ENCODE results near the gene PPP1R12B. TPM values are rescaled to one million over a fixed set of nuclear protein-coding genes. Genes with fewer than 3 reads are reported as not detected.
"Not testable (repeated sequence)": the region's sequence is repeated elsewhere in the genome, so short reads cannot be mapped to it uniquely, and the experiment has no call there.

Gene PPP1R12B
- total RNA-seq, 1 experiment from 2014 or later, result 33.3 TPM

DNA sequence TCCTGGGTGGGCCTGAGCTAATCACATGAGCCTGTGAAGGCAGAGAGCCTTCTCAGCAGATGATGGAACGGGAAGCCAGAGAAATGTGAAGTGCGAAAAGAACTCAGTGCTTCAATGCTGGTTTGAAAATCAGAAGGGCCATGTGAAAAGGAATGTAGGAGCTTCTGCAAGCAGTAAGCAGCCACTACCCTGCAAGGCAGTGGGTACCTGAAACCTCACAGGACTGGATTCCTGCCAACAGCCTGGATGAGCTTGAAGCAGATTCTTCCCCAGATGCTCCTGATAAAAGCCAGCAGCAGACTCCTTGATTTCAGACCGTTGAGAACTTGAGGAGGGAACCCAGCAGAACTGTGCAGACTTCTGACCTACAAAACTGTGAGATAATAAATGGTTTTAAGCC lies 203.2 kb downstream of the PPP1R12B start:
- Histone ChIP-seq H3K9me3 (ENCODE audit: insufficient read depth, low read depth) (no peaks in the 10 kb centered on the region), H3K36me3 (ENCODE audit: low read depth) (no peaks in the 10 kb centered on the region), H2AFZ (no peak overlapping the region), H3K4me2 (no peak overlapping the region), H3K27me3 (ENCODE audit: insufficient read depth, low read depth) (no peaks in the 10 kb centered on the region), H3F3A (ENCODE audit: insufficient read depth, low read depth) (no peaks in the 10 kb centered on the region), H4K20me1 (ENCODE audit: insufficient read depth) (no peaks in the 10 kb centered on the region), H3K4me3 (no peak overlapping the region), H3K4me1 (replicated peaks; ENCODE audit: insufficient read depth) (0 out of 2 replicates have a peak, but pooled peaks cover 6% of the 10 kb centered on the region), H3K9me2 (ENCODE audit: insufficient read depth) (no peaks in the 10 kb centered on the region), H3K79me2 (ENCODE audit: low read depth) (no peaks in the 10 kb centered on the region), H3K27ac (no peak overlapping the region)
- DNase-seq, result peak in 1 of 2 experiments; percentile 25
- TF ChIP-seq CTCF (conservative IDR thresholded peaks at IDR 0.05), result no peak
- TF ChIP-seq EZH2 (IDR thresholded peaks at IDR 0.05; ENCODE audit: low read depth), result no peak
- POLR2A ChIA-PET (ENCODE audit: unreplicated experiment), result no interaction called here
- intact Hi-C loops (cut with micrococcal nuclease; ENCODE audit: unreplicated experiment), result no loop called here
- CTCF ChIA-PET, result no interaction called here
- BruUV-seq (replicated peaks), result no TSS peak

DNA sequence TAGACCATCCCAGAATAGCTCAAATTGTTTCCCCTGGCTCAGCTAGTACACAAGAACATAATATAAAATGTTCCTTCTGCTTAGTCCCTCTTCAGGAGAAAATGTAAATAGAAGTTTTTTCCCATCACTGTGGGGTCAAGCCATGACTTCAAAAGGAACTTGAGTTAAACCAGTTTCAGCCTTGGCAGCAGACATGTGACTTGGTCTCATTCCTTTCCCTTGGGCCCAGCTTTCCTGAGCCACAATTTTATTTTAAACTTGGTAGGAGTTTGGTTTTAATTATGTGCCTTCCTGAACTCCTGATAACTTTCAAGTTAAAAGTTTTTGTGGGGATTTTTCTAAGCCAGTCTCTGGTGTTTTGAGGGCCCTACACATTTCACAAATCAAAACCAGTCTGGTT lies 204.1 kb downstream of the PPP1R12B start:
- CTCF ChIA-PET; BruUV-seq (replicated peaks); H3K9me3 ChIP-seq (ENCODE audit: insufficient read depth, low read depth); H3K79me2 ChIP-seq (ENCODE audit: low read depth); DNase-seq; H2AFZ ChIP-seq; H4K20me1 ChIP-seq (ENCODE audit: insufficient read depth); POLR2A ChIA-PET (ENCODE audit: unreplicated experiment); H3K27me3 ChIP-seq (ENCODE audit: insufficient read depth, low read depth); H3K27ac ChIP-seq; H3K4me3 ChIP-seq; intact Hi-C loops (cut with micrococcal nuclease; ENCODE audit: unreplicated experiment); H3K9me2 ChIP-seq (ENCODE audit: insufficient read depth); H3K4me1 ChIP-seq (replicated peaks; ENCODE audit: insufficient read depth); H3F3A ChIP-seq (ENCODE audit: insufficient read depth, low read depth); H3K4me2 ChIP-seq; H3K36me3 ChIP-seq (ENCODE audit: low read depth): not testable (repeated sequence)

GRCh38 chr1:202553078-202553477 lies 204.6 kb downstream of the PPP1R12B start:
- H3K9me2 ChIP-seq (ENCODE audit: insufficient read depth); H3K79me2 ChIP-seq (ENCODE audit: low read depth); H3K4me1 ChIP-seq (replicated peaks; ENCODE audit: insufficient read depth); H3F3A ChIP-seq (ENCODE audit: insufficient read depth, low read depth); H4K20me1 ChIP-seq (ENCODE audit: insufficient read depth); H3K9me3 ChIP-seq (ENCODE audit: insufficient read depth, low read depth); H3K4me2 ChIP-seq; H3K4me3 ChIP-seq; H3K27ac ChIP-seq; DNase-seq; BruUV-seq (replicated peaks); H2AFZ ChIP-seq; intact Hi-C loops (cut with micrococcal nuclease; ENCODE audit: unreplicated experiment); H3K27me3 ChIP-seq (ENCODE audit: insufficient read depth, low read depth); H3K36me3 ChIP-seq (ENCODE audit: low read depth); CTCF ChIA-PET: not testable (repeated sequence)
- POLR2A ChIA-PET (ENCODE audit: unreplicated experiment), result interaction anchor here (0.7 kb wide), 1 partner anchor 775 kb away, joined by 3 read pairs; no protein-coding TSS in a partner anchor

DNA sequence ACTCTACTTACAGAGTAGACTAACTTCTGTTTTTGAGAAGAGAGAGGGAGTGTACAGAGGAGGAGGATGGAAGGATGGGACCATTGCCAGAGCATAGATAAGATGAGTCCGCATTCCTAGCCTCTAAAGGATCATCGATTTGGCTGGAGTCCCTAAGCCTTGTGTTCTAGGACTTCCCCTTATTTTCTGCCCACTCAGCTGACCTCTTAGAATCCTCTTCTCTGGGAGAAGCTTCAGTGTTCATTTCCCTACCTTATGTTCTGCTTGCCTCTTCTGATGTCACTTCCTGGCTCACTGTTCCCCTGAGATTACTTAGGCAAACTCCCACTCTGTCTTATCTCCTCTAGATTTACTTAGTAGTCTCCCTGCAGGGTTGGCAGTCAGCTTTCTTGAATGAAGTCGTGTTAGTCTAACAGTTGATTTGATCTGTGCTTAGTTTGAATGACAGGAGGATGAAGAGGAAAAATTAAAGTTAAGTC lies 205.1 kb downstream of the PPP1R12B start:
- Histone ChIP-seq H3K4me1 (replicated peaks; ENCODE audit: insufficient read depth) (0 out of 2 replicates have a peak, but pooled peaks cover 6% of the 10 kb centered on the region), H3K9me3 (ENCODE audit: insufficient read depth, low read depth) (no peaks in the 10 kb centered on the region), H4K20me1 (ENCODE audit: insufficient read depth) (no peaks in the 10 kb centered on the region), H3K4me2 (no peak overlapping the region), H3K4me3 (no peak overlapping the region), H2AFZ (no peak overlapping the region), H3K27me3 (ENCODE audit: insufficient read depth, low read depth) (no peaks in the 10 kb centered on the region), H3K9me2 (ENCODE audit: insufficient read depth) (no peaks in the 10 kb centered on the region), H3K36me3 (ENCODE audit: low read depth) (no peaks in the 10 kb centered on the region), H3F3A (ENCODE audit: insufficient read depth, low read depth) (0 out of 2 replicates have a peak, but pooled peaks cover 3% of the 10 kb centered on the region), H3K27ac (no peak overlapping the region), H3K79me2 (ENCODE audit: low read depth) (no peaks in the 10 kb centered on the region)
- ChIA-PET POLR2A (ENCODE audit: unreplicated experiment) (interaction anchor here (0.7 kb wide), 1 partner anchor 774 kb away, joined by 3 read pairs; no protein-coding TSS in a partner anchor), CTCF (no interaction called here)
- BruUV-seq (replicated peaks), result no TSS peak
- no peak for TF ChIP-seq CTCF (conservative IDR thresholded peaks at IDR 0.05)
- TF ChIP-seq EZH2 (IDR thresholded peaks at IDR 0.05; ENCODE audit: low read depth), result no peak
- intact Hi-C loops (cut with micrococcal nuclease; ENCODE audit: unreplicated experiment), result no loop called here
- no peak for DNase-seq

DNA sequence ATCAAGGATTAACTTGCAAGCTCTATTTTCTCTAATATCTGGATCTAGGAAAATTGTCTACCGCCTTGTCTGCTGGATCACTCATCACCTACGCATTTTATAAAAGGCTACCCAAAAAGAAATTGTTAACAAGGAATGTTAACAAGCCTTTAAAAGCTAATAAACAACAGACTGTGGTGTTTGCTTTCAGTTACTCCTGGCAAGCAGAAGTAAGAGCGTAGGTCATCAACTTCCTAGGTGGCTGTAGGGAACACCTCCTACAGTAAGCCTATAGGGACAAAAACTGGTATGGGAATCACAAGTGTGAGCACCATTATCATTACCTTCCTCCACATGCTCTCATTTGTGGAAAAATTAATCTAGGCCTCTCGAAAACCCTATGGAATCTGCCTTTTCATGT lies 206.1 kb downstream of the PPP1R12B start:
- H3K9me3 ChIP-seq (ENCODE audit: insufficient read depth, low read depth); H3K27me3 ChIP-seq (ENCODE audit: insufficient read depth, low read depth); H4K20me1 ChIP-seq (ENCODE audit: insufficient read depth); H3K36me3 ChIP-seq (ENCODE audit: low read depth); H2AFZ ChIP-seq; H3K4me3 ChIP-seq; H3K27ac ChIP-seq; DNase-seq; H3K4me2 ChIP-seq; BruUV-seq (replicated peaks); CTCF ChIA-PET; H3K9me2 ChIP-seq (ENCODE audit: insufficient read depth); H3K79me2 ChIP-seq (ENCODE audit: low read depth); H3K4me1 ChIP-seq (replicated peaks; ENCODE audit: insufficient read depth); intact Hi-C loops (cut with micrococcal nuclease; ENCODE audit: unreplicated experiment); H3F3A ChIP-seq (ENCODE audit: insufficient read depth, low read depth): not testable (repeated sequence)
- POLR2A ChIA-PET (ENCODE audit: unreplicated experiment), result interaction anchor here (0.5 kb wide), 1 partner anchor 282 kb away, joined by 3 read pairs; no protein-coding TSS in a partner anchor

- H3K4me1 ChIP-seq (replicated peaks; ENCODE audit: insufficient read depth); H2AFZ ChIP-seq; BruUV-seq (replicated peaks); H3K27ac ChIP-seq; H4K20me1 ChIP-seq (ENCODE audit: insufficient read depth); intact Hi-C loops (cut with micrococcal nuclease; ENCODE audit: unreplicated experiment); H3F3A ChIP-seq (ENCODE audit: insufficient read depth, low read depth); POLR2A ChIA-PET (ENCODE audit: unreplicated experiment); H3K4me2 ChIP-seq; H3K79me2 ChIP-seq (ENCODE audit: low read depth); CTCF ChIA-PET; DNase-seq; H3K4me3 ChIP-seq; H3K36me3 ChIP-seq (ENCODE audit: low read depth); H3K27me3 ChIP-seq (ENCODE audit: insufficient read depth, low read depth); H3K9me3 ChIP-seq (ENCODE audit: insufficient read depth, low read depth); H3K9me2 ChIP-seq (ENCODE audit: insufficient read depth): not testable (repeated sequence)
Measured at GRCh38 chr1:202556037-202556436, 207.5 kb downstream of the PPP1R12B start.
